H1 (cell line): Measurements from ENCODE around the gene RNF166. TPM values are rescaled to one million over a fixed set of nuclear protein-coding genes. Genes with fewer than 3 reads are reported as not detected.

Source experiments
- RAD21 ChIP-seq, 2 experiments: IDR thresholded peaks in 1 of 2; conservative IDR thresholded peaks in 1 of 2; 2 replicates each; pipeline ENCODE4 v1.6.1; 2011; ENCODE audit warnings: low read depth in 2 of 2, low read length in 2 of 2, improper control_type of control experiment in 1 of 2, inconsistent platforms in 1 of 2, mild to moderate bottlenecking in 1 of 2, moderate library complexity in 1 of 2
- RNF2 ChIP-seq: fragments of 200-900, 300-1000 bp; sonication (generic); IDR thresholded peaks from 2 replicates; pipeline ENCODE4 v1.7.1; 2016; ENCODE audit warnings: borderline replicate concordance, low read depth, mild to moderate bottlenecking, antibody characterized with exemption, low read length; ENCODE audit not compliant: poor library complexity, severe bottlenecking; ENCODE audit errors: missing control alignments
- SP2 ChIP-seq: IDR thresholded peaks from 2 replicates; pipeline ENCODE4 v1.6.1; 2012; ENCODE audit warnings: mild to moderate bottlenecking, low read length, inconsistent platforms
- YY1 ChIP-seq: IDR thresholded peaks from 2 replicates; pipeline ENCODE4 v1.6.1; 2011; ENCODE audit warnings: low read depth, mild to moderate bottlenecking, low read length
- polyA plus RNA-seq, 7 experiments: library from polyadenylated mRNA; depleted of rRNA in 3 of 7; stranded (reverse) in 5 of 7; unstranded in 2 of 7; fragments of >200 nt in 5 of 7; fragments of 200-250 nt in 2 of 7; gene quantifications; 1 replicate in 5 of 7; 2 replicates in 1 of 7; 4 replicates in 1 of 7; pipeline versions ENCODE4 v1.2.1 to v1.2.3, GENCODE V29; 2011 to 2013; ENCODE audit warnings: missing spikeins in 2 of 7, mixed read lengths in 2 of 7
- total RNA-seq: library from RNA; stranded (reverse); fragmentation: NEBNext Ultra II Directional; extraction: Animal tissue kit (Norgen Biotek cat#: 25700); gene quantifications from 2 replicates; pipeline ENCODE4 v1.2.1, GENCODE V29; 2021

Gene RNF166
- total and polyA plus RNA-seq, 2 of the 8 experiments (the other 6 are each of a cell fraction or from before 2014, with no cell fraction given): 29.8 to 31.2 TPM

DNA sequence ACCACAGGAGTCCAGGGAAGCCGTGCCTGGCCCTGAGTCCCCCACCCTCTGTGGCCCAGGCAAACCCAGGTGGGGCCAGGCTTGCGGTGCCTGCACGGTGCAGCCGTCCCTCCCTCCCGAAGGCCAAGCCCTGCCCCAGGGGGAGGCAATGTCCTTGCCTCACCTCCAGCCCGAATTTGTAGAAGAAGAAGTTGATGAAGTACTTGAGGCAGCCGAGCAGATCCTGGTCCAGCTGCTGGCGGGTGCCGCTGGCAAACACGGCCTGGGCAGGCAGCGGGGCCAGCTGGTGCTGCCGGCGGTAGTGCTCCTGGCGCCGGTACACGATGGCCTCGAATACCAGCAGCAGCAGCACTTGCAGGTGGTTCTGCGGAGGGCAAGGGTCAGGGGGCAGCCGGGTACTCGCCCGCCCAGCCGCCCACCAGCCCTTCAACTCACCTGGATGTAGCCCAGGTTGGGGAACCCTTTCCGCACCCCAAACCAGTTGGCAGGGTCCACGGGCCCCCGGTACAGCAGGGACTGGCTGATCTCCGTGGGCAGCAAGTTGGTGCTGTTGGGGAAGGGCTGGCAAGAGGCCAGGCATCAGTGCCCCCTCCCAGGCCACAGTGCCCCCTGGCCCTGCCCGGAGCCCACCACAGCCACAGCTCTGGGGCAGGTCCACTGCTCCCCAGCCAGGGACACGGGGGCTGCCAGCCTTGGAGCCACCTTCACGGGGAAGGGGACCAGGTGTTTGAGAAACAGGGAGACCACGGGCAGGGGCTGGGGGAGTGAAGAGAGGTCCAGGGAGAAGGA, 26.2 kb upstream of the RNF166 start (continued):
- TF ChIP-seq YY1: no peak
- TF ChIP-seq RNF2: no peak
- TF ChIP-seq SP2: no peak
- no peak for TF ChIP-seq RAD21 (IDR thresholded peaks at IDR 0.05 in 1 of 2, conservative IDR thresholded peaks at IDR 0.05 in 1 of 2; ENCODE audit: low read depth in 2 of 2, low read length in 2 of 2)
